SK-N-SH treated with all-trans-retinoic acid at 6 μM for 48 hours (cell line): ENCODE measurements around the gene GIPC1.

Experiments used
- GLIS3 ChIP-seq: fragments of 250-450 bp; sonication (Bioruptor Pico); IDR thresholded peaks from 2 replicates; pipeline ENCODE4 v1.5.0; 2020; ENCODE audit warnings: mild to moderate bottlenecking, moderate library complexity
- ISL1 ChIP-seq: fragments of 250-450 bp; sonication (Bioruptor Pico); IDR thresholded peaks from 2 replicates; pipeline ENCODE4 v2.1.2; 2022; ENCODE audit warnings: mild to moderate bottlenecking, moderate library complexity
- OSR1 ChIP-seq: fragments of 250-450 bp; sonication (Bioruptor Pico); IDR thresholded peaks from 2 replicates; pipeline ENCODE4 v1.8.0; 2022; ENCODE audit warnings: moderate library complexity, mild to moderate bottlenecking, inconsistent platforms
- TOX ChIP-seq: fragments of 250-450 bp; sonication (Bioruptor Pico); IDR thresholded peaks from 2 replicates; pipeline ENCODE4 v1.8.0; 2021; ENCODE audit warnings: mild to moderate bottlenecking, moderate library complexity, borderline replicate concordance
- ZNF565 ChIP-seq: fragments of 450-650 bp; formaldehyde crosslinking; conservative IDR thresholded peaks from 2 replicates; pipeline ENCODE4 v1.5.0; 2020; ENCODE audit warnings: low read depth, mild to moderate bottlenecking, moderate library complexity

GRCh38 chr19:14507704-14508542 lies 12.0 kb upstream of the GIPC1 start:
- TF ChIP-seq TOX (CRISPR knock-in tag) = no peak
- no peak for TF ChIP-seq ISL1 (CRISPR knock-in tag)
- TF ChIP-seq OSR1 (CRISPR knock-in tag) = no peak
- TF ChIP-seq ZNF565 (CRISPR knock-in tag) = no peak
- no peak for TF ChIP-seq GLIS3 (CRISPR knock-in tag)
